HUDEP-2 (cell line): Measurements from ENCODE around the gene SLC17A9.
"Not testable (repeated sequence)": the region's sequence is repeated elsewhere in the genome, so short reads cannot be mapped to it uniquely, and the experiment has no call there.

Experiments
- DNase-seq, 76 experiments: peaks; one replicate each; lab custom pipeline; 2025; ENCODE audit not compliant: unreplicated experiment in 76 of 76; lab: John Stamatoyannopoulos, UW

Gene SLC17A9

GRCh38 chr20:62920039-62920645 lies 32.4 kb upstream of the SLC17A9 start:
- no peak for DNase-seq

- DNase-seq = peak in 44 of 76 experiments; percentile 6 to 67 (median 28)
Observed at GRCh38 chr20:62921119-62921687, 31.3 kb upstream of the SLC17A9 start.

- DNase-seq = no peak
Observed at GRCh38 chr20:62922451-62922921, 30.0 kb upstream of the SLC17A9 start.

- not testable (repeated sequence) for DNase-seq
Observed at GRCh38 chr20:62923059-62923668, 29.3 kb upstream of the SLC17A9 start.

GRCh38 chr20:62923669-62924441 lies 28.7 kb upstream of the SLC17A9 start:
- no peak for DNase-seq

- peak in 43 of 76 experiments; percentile 12 to 61 (median 30) for DNase-seq
Observed at GRCh38 chr20:62924442-62925075, 27.9 kb upstream of the SLC17A9 start.

GRCh38 chr20:62925076-62925419 lies 27.5 kb upstream of the SLC17A9 start:
- no peak for DNase-seq

GRCh38 chr20:62925420-62926228 lies 26.9 kb upstream of the SLC17A9 start:
- DNase-seq = peak in 15 of 76 experiments; percentile 3 to 63 (median 28)

- DNase-seq = peak in 72 of 76 experiments; percentile 26 to 86 (median 73)
Observed at GRCh38 chr20:62926229-62927127, 26.0 kb upstream of the SLC17A9 start, which contains the start of gene DIDO1. Gene DIDO1, minus strand, starts transcription at chr20:62926505.

- no peak for DNase-seq
Observed at GRCh38 chr20:62927128-62927705, 25.3 kb upstream of the SLC17A9 start.

- DNase-seq = no peak
Observed at GRCh38 chr20:62928246-62928939, 24.1 kb upstream of the SLC17A9 start.

GRCh38 chr20:62929051-62929538 lies 23.4 kb upstream of the SLC17A9 start:
- DNase-seq = peak in 29 of 76 experiments; percentile 3 to 57 (median 31)

- DNase-seq = no peak
Observed at GRCh38 chr20:62931464-62931863, 21.0 kb upstream of the SLC17A9 start.

GRCh38 chr20:62933966-62934365 lies 18.5 kb upstream of the SLC17A9 start:
- DNase-seq = no peak

GRCh38 chr20:62935204-62935967 lies 17.1 kb upstream of the SLC17A9 start:
- no peak for DNase-seq

GRCh38 chr20:62935968-62936585 lies 16.4 kb upstream of the SLC17A9 start:
- DNase-seq = no peak
